SK-N-SH (cell line): ENCODE results near the gene ZNF503. TPM values are rescaled to one million over a fixed set of nuclear protein-coding genes. Genes with fewer than 3 reads are reported as not detected.

Experiments
- CTCF ChIA-PET: fragments of 300-600, 350-600 bp; formaldehyde crosslinking; extraction: SDS; loops from one replicate; lab custom pipeline; 2021; lab: Yijun Ruan, JAX
- POLR2A ChIA-PET: fragments of 350-600 bp; sonication (Branson Sonifier 250); formaldehyde crosslinking; extraction: SDS; loops from one replicate; lab custom pipeline; 2020; ENCODE audit warnings: antibody characterized with exemption, inconsistent platforms; lab: Yijun Ruan, JAX
- DNase-seq: peaks from one replicate; pipeline ENCODE4 v3.0.0; 2012
- H2AFZ ChIP-seq: fragments of 200-600 bp; sonication (generic); 2 replicates; pipeline ENCODE4 v1.8.1; 2016; ENCODE audit warnings: antibody characterized with exemption, mild to moderate bottlenecking, low read depth
- H3F3A ChIP-seq: fragments of 200-600 bp; sonication (generic); replicated peaks from 2 replicates; pipeline ENCODE3; 2016; ENCODE audit warnings: antibody characterized with exemption, mild to moderate bottlenecking; ENCODE audit not compliant: insufficient read depth
- H3K27ac ChIP-seq, 2 experiments: fragments of 200-500 bp in 1 of 2; fragments of 200-600 bp in 1 of 2; sonication (Bioruptor generic) in 1 of 2; sonication (generic), shearing (Covaris generic) in 1 of 2; 2 replicates each; pipeline versions ENCODE4 v1.5.1 to v1.6.1; 2014 to 2016; ENCODE audit warnings: low read depth in 2 of 2, inconsistent platforms in 1 of 2, low read length in 1 of 2, mild to moderate bottlenecking in 1 of 2, mixed read lengths in 1 of 2
- H3K27me3 ChIP-seq: fragments of 200-600 bp; sonication (generic), shearing (Covaris generic); 2 replicates; pipeline ENCODE4 v1.6.1; 2016; ENCODE audit warnings: mixed run types; ENCODE audit not compliant: insufficient read depth
- H3K36me3 ChIP-seq, 2 experiments: fragments of 200-500 bp in 1 of 2; fragments of 200-600 bp in 1 of 2; sonication (Bioruptor generic) in 1 of 2; sonication (generic) in 1 of 2; replicated peaks in 1 of 2; 2 replicates each; pipeline versions ENCODE3 to v1.5.1; 2014 to 2016; ENCODE audit warnings: low read length in 1 of 2, mild to moderate bottlenecking in 1 of 2; ENCODE audit not compliant: insufficient read depth in 2 of 2, control insufficient read depth in 1 of 2
- H3K4me1 ChIP-seq, 2 experiments: fragments of 200-500 bp in 1 of 2; fragments of 200-600 bp in 1 of 2; sonication (Bioruptor generic) in 1 of 2; sonication (generic), shearing (Covaris generic) in 1 of 2; 2 replicates each; pipeline versions ENCODE4 v1.5.1 to v1.6.1; 2014 to 2016; ENCODE audit warnings: low read depth in 1 of 2, low read length in 1 of 2, mixed run types in 1 of 2; ENCODE audit not compliant: insufficient read depth in 2 of 2, control insufficient read depth in 1 of 2
- H3K4me2 ChIP-seq: fragments of 200-600 bp; sonication (generic), shearing (Covaris generic); 2 replicates; pipeline ENCODE4 v1.6.1; 2017; ENCODE audit warnings: mixed run types
- H3K4me3 ChIP-seq, 2 experiments: fragments of 200-500 bp in 1 of 2; fragments of 200-600 bp in 1 of 2; sonication (Bioruptor generic) in 1 of 2; sonication (generic), shearing (Covaris generic) in 1 of 2; 2 replicates each; pipeline versions ENCODE4 v1.5.1 to v1.8.1; 2014 to 2016; ENCODE audit warnings: low read depth in 2 of 2, inconsistent platforms in 1 of 2, low read length in 1 of 2, mild to moderate bottlenecking in 1 of 2, mixed read lengths in 1 of 2, moderate library complexity in 1 of 2
- H3K79me2 ChIP-seq: fragments of 200-600 bp; sonication (generic); 2 replicates; pipeline ENCODE4 v1.8.1; 2017; ENCODE audit warnings: mild to moderate bottlenecking; ENCODE audit not compliant: insufficient read depth
- H3K9ac ChIP-seq: fragments of 200-600 bp; sonication (generic); 2 replicates; pipeline ENCODE4 v1.6.1; 2017; ENCODE audit warnings: mixed run types
- H3K9me2 ChIP-seq: fragments of 200-600 bp; sonication (generic); 2 replicates; pipeline ENCODE4 v1.6.1; 2017; ENCODE audit warnings: mixed run types
- H3K9me3 ChIP-seq: fragments of 200-600 bp; sonication (generic); 2 replicates; pipeline ENCODE4 v1.6.1; 2017; ENCODE audit warnings: mixed run types, mild to moderate bottlenecking, moderate library complexity
- H4K20me1 ChIP-seq: fragments of 200-600 bp; sonication (generic); 2 replicates; pipeline ENCODE4 v1.6.1; 2017; ENCODE audit warnings: mild to moderate bottlenecking, mixed run types; ENCODE audit not compliant: insufficient read depth
- CHD2 ChIP-seq: fragments of 150-350 bp; IDR thresholded peaks from 2 replicates; pipeline ENCODE4 v1.6.1; 2018; ENCODE audit warnings: low read length; ENCODE audit not compliant: partially characterized antibody
- CTCF ChIP-seq: fragments of 200-600 bp; sonication (generic); IDR thresholded peaks from 2 replicates; pipeline ENCODE4 v1.6.1; 2017; ENCODE audit warnings: antibody characterized with exemption, mild to moderate bottlenecking, moderate library complexity
- ELF1 ChIP-seq: IDR thresholded peaks from 2 replicates; pipeline ENCODE4 v1.4.0; 2012
- FOSL2 ChIP-seq: IDR thresholded peaks from 2 replicates; pipeline ENCODE4 v1.4.0; 2012; ENCODE audit warnings: low read depth, mild to moderate bottlenecking, moderate library complexity, borderline replicate concordance
- GABPA ChIP-seq: IDR thresholded peaks from 2 replicates; pipeline ENCODE4 v1.4.0; 2012; ENCODE audit warnings: low read depth, mild to moderate bottlenecking
- GATA2 ChIP-seq: sonication (generic); formaldehyde crosslinking; IDR thresholded peaks from 2 replicates; pipeline ENCODE4 v1.5.0; 2020; ENCODE audit warnings: mild to moderate bottlenecking, missing genetic modification reagents
- MAX ChIP-seq: IDR thresholded peaks from 2 replicates; pipeline ENCODE4 v1.4.0; 2012; ENCODE audit warnings: low read depth
- NFIC ChIP-seq: IDR thresholded peaks from 2 replicates; pipeline ENCODE4 v1.4.0; 2012; ENCODE audit warnings: borderline replicate concordance
- PBX3 ChIP-seq: IDR thresholded peaks from 2 replicates; pipeline ENCODE4; 2012
- POLR2AphosphoS5 ChIP-seq: IDR thresholded peaks from 2 replicates; pipeline ENCODE4 v1.6.1; 2012; ENCODE audit warnings: low read depth, low read length
- RCOR1 ChIP-seq: fragments of 150-350 bp; IDR thresholded peaks from 2 replicates; pipeline ENCODE4 v1.6.1; 2017; ENCODE audit warnings: antibody characterized with exemption, low read length
- REST ChIP-seq: IDR thresholded peaks from 2 replicates; pipeline ENCODE4 v1.6.1; 2012; ENCODE audit warnings: mild to moderate bottlenecking, low read depth, low read length, moderate library complexity
- RXRA ChIP-seq: IDR thresholded peaks from 2 replicates; pipeline ENCODE4 v1.4.0; 2012; ENCODE audit warnings: low read depth, mild to moderate bottlenecking, borderline replicate concordance
- TEAD4 ChIP-seq: IDR thresholded peaks from 2 replicates; pipeline ENCODE4 v1.4.0; 2012; ENCODE audit warnings: mild to moderate bottlenecking, borderline replicate concordance; ENCODE audit not compliant: insufficient read depth
- USF2 ChIP-seq: fragments of 150-350 bp; IDR thresholded peaks from 2 replicates; pipeline ENCODE4 v1.6.1; 2017; ENCODE audit warnings: antibody characterized with exemption, low read length, low read depth, borderline replicate concordance
- WGBS: methylation state at CpG from one replicate; pipeline ENCODE4 v1.1.6; 2017; ENCODE audit warnings: low lambda C conversion rate; 5-methylcytosine and 5-hydroxymethylcytosine counted together
- polyA plus RNA-seq, 3 experiments: library from polyadenylated mRNA; depleted of rRNA; stranded (reverse); fragments of >200 nt; gene quantifications; 2 replicates each; pipeline ENCODE4 v1.2.3, GENCODE V29; 2012

Gene ZNF503
- polyA plus RNA-seq, 1 of the 3 experiments (the other 2 are of a cell fraction), result 5.9 TPM

DNA sequence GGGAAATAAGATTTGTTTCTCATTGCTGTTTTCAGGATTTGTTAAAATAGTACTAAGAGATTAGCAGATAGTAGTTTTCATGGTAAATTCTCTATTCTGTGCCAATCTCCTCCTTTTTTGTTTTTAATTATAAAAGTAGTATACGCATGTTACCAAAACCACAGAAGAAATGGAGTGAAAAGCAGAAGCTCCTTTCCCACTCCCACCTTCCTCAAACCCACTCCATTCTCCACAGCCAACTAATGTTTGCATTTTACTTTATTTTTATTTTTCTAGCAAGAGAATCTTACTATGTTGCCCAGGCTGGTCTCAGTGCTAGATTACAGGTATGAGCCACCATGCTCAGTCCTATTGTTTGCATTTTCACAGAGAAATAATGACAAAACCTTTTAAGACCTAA is 25.3 kb upstream of the ZNF503 start:
- ChIA-PET CTCF (no interaction called here), POLR2A (no interaction called here)
- Histone ChIP-seq H3K9ac (no peak overlapping the region), H3K4me2 (no peak overlapping the region), H3K27ac (no peak overlapping the region), H3K9me2 (no peaks in the 10 kb centered on the region), H3K36me3 (no peaks in the 10 kb centered on the region), H4K20me1 (no peaks in the 10 kb centered on the region), H2AFZ (no peak overlapping the region), H3K9me3 (no peaks in the 10 kb centered on the region), H3K79me2 (no peaks in the 10 kb centered on the region), H3K4me1 (peaks cover 0 to 8% of the 10 kb centered on the region in 2 experiments; a peak in 1 of 4 replicates), H3K4me3 (no peak overlapping the region), H3K27me3 (no peaks in the 10 kb centered on the region), H3F3A (no peaks in the 10 kb centered on the region)
- no peak for DNase-seq
- 95% methylated on average over 1 of the region's 1 CpG for WGBS
- TF ChIP-seq NFIC, result no peak
- TF ChIP-seq PBX3, result no peak
- no peak for TF ChIP-seq RCOR1
- TF ChIP-seq CTCF, result no peak
- no peak for TF ChIP-seq ELF1
- TF ChIP-seq TEAD4, result no peak
- no peak for TF ChIP-seq POLR2AphosphoS5
- no peak for TF ChIP-seq MAX
- no peak for TF ChIP-seq FOSL2
- no peak for TF ChIP-seq CHD2
- TF ChIP-seq GABPA, result no peak
- TF ChIP-seq REST, result no peak
- no peak for TF ChIP-seq USF2
- TF ChIP-seq GATA2 (CRISPR knock-in tag), result no peak
- no peak for TF ChIP-seq RXRA
